ENCODE data around the gene PJA1. TPM values are rescaled to one million over a fixed set of nuclear protein-coding genes. Genes with fewer than 3 reads are reported as not detected.

Gene PJA1
- total RNA-seq, 1 donor from 2014 or later = 23.6 TPM

DNA sequence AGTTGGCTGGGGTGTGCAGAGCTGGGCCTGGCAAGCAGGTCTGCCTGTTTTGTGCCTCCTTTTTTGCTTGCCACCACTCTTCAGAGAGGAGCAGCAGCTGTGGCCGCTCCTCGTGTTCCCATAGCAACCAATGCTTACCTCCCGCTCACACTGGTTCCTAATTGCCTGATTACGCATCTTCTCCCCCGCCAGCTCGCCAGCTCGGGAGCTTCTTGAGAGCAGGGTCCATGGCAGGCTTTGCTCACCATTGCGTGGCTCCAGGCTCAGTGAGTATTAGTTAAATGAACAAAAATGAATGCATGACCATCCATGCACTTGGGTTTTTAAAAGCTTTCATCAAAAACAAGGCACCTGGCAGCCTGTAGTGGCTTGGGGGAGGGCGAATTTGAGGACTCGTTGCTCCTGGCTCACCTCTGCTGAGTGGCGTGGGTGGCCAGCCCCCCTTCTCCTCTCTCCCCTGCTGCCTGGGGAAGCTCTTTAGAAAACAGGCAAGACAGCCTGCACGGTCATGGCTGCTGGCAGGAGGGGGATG, 14.2 kb upstream of the PJA1 start:
- no peak overlapping the region for H3K27ac ChIP-seq
- intact Hi-C loops (cut with DNase I) = no loop called here
- ATAC-seq = no peak

DNA sequence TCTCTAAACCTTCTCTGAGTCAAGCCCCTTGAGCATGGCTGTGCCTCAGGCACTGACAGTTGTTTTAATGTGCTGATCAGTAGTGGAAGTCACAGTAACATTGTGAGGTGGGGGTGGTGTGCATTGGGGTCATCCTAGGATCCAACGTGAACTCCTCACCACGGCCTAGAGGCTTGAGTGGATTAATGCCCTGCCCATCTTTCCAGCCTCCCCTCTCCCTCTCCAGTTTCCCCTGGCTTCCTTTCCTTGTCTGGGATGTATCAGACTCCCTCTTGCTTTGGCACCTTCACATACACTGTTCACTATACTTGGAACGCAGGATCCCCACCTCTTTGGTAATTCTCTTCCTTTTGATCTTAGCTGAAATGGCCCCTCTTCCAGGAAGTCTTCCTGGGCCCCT, 13.3 kb upstream of the PJA1 start:
- Histone ChIP-seq H3K27ac (no peak overlapping the region), H3K36me3 (no peaks in the 10 kb centered on the region), H3K4me3 (no peak overlapping the region), H3K4me1 (no peaks in the 10 kb centered on the region), H3K27me3 (no peaks in the 10 kb centered on the region), H3K9me3 (no peaks in the 10 kb centered on the region)
- intact Hi-C loops (cut with DNase I) = no loop called here
- DNase-seq (no peak), ATAC-seq (no peak)
- TF ChIP-seq, protein P1, sequence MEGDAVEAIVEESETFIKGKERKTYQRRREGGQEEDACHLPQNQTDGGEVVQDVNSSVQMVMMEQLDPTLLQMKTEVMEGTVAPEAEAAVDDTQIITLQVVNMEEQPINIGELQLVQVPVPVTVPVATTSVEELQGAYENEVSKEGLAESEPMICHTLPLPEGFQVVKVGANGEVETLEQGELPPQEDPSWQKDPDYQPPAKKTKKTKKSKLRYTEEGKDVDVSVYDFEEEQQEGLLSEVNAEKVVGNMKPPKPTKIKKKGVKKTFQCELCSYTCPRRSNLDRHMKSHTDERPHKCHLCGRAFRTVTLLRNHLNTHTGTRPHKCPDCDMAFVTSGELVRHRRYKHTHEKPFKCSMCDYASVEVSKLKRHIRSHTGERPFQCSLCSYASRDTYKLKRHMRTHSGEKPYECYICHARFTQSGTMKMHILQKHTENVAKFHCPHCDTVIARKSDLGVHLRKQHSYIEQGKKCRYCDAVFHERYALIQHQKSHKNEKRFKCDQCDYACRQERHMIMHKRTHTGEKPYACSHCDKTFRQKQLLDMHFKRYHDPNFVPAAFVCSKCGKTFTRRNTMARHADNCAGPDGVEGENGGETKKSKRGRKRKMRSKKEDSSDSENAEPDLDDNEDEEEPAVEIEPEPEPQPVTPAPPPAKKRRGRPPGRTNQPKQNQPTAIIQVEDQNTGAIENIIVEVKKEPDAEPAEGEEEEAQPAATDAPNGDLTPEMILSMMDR (IDR thresholded peaks at IDR 0.05) = no peak

More for the DNA sequence above, 14.2 kb upstream of the PJA1 start:
- TF ChIP-seq, protein P1 (IDR thresholded peaks at IDR 0.05) = no peak
- DNase-seq = no peak
- no peaks in the 10 kb centered on the region for H3K4me1 ChIP-seq
- no peak overlapping the region for H3K4me3 ChIP-seq
- H3K9me3 ChIP-seq = no peaks in the 10 kb centered on the region
- H3K27me3 ChIP-seq = no peaks in the 10 kb centered on the region
- no peaks in the 10 kb centered on the region for H3K36me3 ChIP-seq

DNA sequence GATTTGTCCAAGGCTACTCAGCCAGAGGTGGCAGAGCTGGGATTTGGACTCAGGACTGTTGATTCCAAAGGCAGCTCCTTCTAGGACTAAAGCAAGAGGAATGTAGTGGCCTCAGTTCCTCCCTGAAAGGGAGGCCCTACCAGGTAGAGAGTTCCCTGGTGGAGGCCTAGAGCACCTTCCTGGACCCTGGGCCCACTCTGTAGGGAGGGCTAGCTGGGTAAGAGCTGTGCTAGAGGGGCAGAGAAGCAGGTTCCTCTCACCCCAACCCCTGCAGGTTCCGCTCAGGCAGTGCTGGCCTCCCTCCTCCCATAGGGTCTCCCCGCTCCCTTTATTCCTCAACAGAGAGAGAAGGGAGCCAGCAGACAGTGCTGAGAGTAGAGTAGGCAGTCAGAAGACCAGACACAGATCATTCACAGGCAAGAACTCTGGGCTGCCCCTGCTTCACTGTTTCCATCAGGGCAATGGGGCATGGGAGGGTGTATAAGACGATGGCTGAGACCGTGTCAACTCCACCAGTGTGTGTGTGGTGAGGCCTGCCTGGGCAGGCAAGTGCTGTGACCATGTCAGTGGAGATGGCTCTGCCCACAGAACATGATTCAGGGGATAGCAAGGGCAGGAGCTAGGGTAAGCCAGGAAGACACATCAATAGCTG, 12.4 kb upstream of the PJA1 start:
- Histone ChIP-seq H3K4me1 (no peaks in the 10 kb centered on the region), H3K27ac (no peak overlapping the region), H3K4me3 (no peak overlapping the region), H3K36me3 (no peaks in the 10 kb centered on the region), H3K27me3 (no peaks in the 10 kb centered on the region), H3K9me3 (no peaks in the 10 kb centered on the region)
- ATAC-seq (no peak), DNase-seq (no peak)
- TF ChIP-seq, protein P1 (IDR thresholded peaks at IDR 0.05) = no peak
- intact Hi-C loops (cut with DNase I) = no loop called here

DNA sequence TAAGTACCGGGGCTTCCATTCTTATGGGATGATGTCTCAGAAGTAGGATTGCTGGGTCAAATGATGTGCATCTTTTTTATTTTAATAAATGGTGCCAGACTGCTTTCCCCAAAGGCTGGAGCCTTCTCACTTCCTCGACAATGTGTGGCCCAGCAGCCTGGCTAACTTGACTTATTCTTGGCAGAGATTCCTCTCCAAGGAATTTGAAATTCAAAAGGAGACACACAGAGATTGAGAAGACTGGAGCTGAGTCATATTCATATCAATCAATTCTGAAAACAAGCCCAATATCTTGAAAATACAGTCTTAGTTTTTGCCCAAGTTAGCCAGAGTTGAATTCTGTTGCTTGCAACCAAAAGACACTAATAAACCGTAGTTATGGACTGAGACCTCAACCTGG, 10.8 kb upstream of the PJA1 start:
- ATAC-seq = no peak
- Histone ChIP-seq H3K4me1 (no peaks in the 10 kb centered on the region), H3K4me3 (no peak overlapping the region)

DNA sequence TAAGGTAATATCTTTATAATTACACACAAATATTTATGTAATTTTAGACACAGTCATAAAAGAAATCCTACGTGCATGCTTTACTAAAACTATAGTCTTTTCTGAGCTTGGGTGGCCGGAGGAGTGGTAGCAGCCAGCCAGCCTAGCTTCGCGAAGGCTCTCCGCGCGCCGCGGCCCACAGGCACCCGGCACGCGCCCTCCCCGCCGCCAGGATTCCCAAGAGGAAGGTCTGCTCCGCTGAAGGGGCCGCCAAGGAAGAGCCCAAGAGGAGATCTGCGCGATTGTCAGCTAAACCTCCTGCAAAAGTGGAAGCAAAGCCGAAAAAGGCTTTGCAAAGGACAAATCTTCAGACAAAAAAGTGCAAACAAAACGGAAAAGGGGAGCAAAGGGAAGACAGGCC, 8.7 kb upstream of the PJA1 start:
- H3K4me1 ChIP-seq = no peaks in the 10 kb centered on the region
- no peaks in the 10 kb centered on the region for H3K9me3 ChIP-seq
- ATAC-seq (no peak), DNase-seq (no peak)
- TF ChIP-seq, protein P1 (IDR thresholded peaks at IDR 0.05) = no peak
- H3K27ac ChIP-seq = no peak overlapping the region
- no peaks in the 10 kb centered on the region for H3K27me3 ChIP-seq
- H3K36me3 ChIP-seq = no peaks in the 10 kb centered on the region
- H3K4me3 ChIP-seq = no peak overlapping the region
- intact Hi-C loops (cut with DNase I) = no loop called here

More for the DNA sequence above, 10.8 kb upstream of the PJA1 start:
- H3K9me3 ChIP-seq = no peaks in the 10 kb centered on the region
- no peak for DNase-seq
- no peaks in the 10 kb centered on the region for H3K27me3 ChIP-seq
- TF ChIP-seq, protein P1 (IDR thresholded peaks at IDR 0.05) = no peak
- H3K27ac ChIP-seq = no peak overlapping the region
- intact Hi-C loops (cut with DNase I) = no loop called here
- H3K36me3 ChIP-seq = no peaks in the 10 kb centered on the region
